Testis (tissue), 2 donors: ENCODE measurements around the gene CFAP65.

Source experiments
- CTCF ChIP-seq, 3 experiments: fragments of 450-650 bp in 2 of 3; fragments of 200-600 bp in 1 of 3; sonication (generic) in 1 of 3; IDR thresholded peaks; one replicate each; pipeline ENCODE4 v1.5.1; 2016 to 2019; ENCODE audit warnings: antibody characterized with exemption in 3 of 3, mild to moderate bottlenecking in 2 of 3, moderate library complexity in 1 of 3
- POLR2A ChIP-seq: fragments of 450-650 bp; IDR thresholded peaks from one replicate; pipeline ENCODE4 v1.6.1; 2017; ENCODE audit warnings: antibody characterized with exemption, mild to moderate bottlenecking, moderate library complexity

DNA sequence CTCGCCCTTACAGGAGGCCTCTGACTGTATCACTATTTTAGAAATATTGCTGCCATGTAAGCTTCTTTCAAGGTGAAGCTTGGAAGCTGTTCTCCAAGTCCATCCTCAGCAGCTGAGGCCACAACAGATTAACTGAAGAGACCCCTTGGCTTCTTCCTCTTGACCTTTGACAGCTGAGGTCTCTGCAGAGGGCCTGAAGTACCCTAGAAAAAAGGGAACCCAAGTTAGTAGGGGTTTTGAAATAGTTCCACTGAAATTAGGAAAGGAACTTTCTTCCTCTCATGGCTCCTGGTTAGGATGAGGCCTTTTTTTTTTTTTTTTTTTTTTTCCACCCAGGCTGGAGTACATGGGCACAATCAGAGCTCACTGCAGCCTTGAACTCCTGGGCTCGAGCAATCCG lies 34.9 kb upstream of the CFAP65 start:
- TF ChIP-seq CTCF (IDR thresholded peaks at IDR 0.05), result no peak
- TF ChIP-seq POLR2A, result no peak
